ENCODE data around the gene LSM4.
"Not testable (repeated sequence)": the region's sequence is repeated elsewhere in the genome, so short reads cannot be mapped to it uniquely, and the experiment has no call there.

The LSM4 gene

DNA sequence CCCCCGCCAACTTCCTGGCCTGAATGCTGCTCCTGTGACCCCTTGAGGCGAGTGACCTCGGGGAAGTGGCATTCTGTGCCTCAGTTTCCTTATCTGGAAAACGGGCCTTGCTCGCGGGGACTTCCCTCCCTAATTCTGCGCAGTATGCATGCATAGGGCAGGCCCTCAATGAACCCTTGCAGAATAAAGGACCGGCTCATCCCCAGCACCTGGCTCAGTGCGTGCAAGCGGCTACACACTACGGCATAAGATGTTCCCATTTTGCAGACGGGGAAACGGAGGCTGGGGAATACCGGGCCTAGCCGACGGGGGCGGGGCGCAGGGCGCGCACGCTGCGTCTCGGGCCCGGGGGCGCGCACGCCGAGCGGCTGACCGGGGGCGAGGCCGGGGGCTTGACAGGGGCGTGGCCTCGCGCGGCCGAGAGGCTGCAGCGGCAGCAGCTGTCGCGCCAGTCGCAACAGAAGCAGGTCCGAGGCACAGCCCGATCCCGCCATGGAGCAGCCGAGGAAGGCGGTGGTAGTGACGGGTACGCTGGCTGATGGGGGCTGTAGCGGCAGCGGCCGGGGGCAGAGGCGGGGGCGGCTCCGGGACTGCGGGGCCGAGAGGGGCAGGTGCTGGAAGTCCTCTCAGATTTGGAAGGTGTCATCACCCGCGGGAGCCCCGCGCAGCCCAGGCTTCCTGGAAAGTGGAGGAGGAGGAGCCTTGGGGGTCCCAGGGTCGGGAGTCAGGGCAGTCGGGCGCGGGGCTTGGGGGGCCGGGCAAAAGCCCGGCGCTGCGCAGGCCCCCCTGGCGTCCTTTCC is 17.5 kb upstream of the LSM4 start, which contains the start of gene PGPEP1:
TSS of gene PGPEP1 (plus strand) at position 409 of the 800 bp plus-strand sequence. CDS start at position 493, 84 bp downstream.
- DNase-seq: peak; percentile 80

DNA sequence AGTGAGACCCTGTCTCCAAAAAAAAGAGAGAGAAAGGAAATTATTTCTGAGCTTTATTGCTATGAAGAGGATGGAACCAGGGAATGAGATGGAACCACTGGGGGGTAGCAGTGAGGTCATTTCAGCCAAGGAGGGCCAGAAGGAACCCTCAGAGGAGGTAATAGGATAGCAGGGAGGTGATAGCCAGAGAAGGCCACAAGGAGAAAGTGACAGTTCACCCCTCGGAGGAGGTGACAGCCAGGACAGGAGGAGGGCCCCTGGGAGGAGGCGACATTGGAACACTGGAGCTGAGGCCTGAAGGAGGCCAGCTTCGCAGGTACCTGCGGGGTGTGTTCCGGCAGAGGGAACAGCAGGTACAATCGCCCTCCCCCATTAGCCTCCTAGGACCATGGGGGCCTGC is 16.8 kb upstream of the LSM4 start:
- DNase-seq: no peak

DNA sequence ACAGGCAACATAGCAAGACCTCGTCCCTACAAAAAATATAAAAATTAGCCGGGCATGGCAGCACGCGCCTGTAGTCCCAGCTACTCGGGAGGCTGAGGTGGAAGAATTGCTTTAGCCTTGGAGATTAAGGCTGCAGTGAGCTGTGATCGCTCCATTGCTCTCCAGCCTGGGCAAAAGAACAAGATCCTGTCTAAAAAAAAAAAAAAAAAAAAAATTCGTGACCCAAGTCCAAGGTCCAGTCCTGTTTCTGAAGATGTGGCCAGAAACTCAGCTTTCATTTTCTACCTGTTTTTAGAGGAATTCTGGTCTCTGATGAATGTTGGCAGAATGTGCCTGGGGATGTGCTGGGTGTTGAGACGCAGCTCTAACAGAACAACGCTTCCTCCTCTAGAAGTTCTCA is 15.7 kb upstream of the LSM4 start:
- no peak for DNase-seq

DNA sequence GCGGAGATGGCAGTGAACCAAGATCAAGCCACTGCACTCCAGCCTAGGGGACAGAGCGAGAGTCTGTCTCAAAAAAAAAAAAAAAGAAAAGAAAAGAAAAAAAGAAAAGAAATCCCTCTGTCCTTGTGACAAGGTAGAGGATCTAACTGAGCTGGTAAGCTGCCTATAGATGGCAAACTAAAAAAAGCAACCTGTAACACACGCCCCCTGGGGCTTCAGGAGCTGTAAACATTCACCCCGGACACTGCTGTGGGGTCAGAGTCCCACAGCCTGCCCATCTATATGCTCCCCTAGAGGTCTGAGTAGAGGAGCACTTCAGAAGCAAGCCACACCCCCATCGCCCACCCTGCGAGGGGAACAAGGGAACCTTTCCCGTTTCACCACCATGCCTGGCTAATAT is 13.2 kb upstream of the LSM4 start:
- DNase-seq: no peak

DNA sequence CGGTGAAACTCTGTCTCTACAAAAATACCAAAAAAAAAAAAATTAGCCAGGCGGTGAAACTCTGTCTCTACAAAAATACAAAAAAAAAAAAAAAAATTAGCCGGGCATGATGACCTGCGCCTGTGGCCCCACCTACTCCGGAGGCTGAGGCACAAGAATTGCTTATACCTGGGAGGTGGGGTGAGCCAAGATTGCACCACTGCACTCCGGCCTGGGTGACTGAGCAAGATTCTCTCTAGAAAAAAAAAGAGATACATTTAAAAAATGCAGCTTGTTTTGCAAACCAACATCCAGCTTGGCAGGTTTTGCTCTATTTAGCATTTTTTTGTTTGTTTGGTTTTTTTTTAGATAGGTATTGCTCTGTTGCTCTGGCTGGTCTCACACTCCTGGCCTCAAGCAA is 10.8 kb upstream of the LSM4 start:
- no peak for DNase-seq

DNA sequence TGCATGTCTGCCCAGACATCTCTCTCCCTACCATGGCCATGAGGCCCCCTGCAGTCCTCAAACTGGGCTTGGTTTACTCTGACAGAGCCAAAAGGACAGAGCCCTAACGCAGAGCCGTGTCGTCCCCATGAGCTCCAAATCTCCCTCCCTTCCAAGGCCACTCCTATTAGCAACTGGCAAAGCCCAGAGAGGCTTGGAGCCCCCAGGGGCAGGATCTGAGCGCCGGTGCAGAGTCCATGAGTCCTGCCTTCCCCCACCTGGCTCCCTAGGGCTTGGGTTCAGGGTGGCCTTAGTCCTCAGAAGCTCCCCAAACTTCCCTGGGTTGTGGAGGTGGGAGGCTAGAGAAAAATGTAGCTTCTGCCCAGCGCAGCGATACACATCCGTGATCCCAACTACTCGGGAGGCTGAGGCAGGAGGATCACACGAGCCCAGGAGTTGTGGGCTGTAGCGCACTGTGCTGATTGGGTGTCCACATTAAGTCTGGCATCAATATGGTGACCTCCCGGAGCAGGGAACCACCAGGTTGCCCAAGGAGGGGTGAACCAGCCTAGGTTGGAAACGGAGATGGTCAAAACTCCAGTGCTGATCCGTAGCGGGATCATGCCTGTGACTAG is 10.1 kb upstream of the LSM4 start:
- DNase-seq: no peak

DNA sequence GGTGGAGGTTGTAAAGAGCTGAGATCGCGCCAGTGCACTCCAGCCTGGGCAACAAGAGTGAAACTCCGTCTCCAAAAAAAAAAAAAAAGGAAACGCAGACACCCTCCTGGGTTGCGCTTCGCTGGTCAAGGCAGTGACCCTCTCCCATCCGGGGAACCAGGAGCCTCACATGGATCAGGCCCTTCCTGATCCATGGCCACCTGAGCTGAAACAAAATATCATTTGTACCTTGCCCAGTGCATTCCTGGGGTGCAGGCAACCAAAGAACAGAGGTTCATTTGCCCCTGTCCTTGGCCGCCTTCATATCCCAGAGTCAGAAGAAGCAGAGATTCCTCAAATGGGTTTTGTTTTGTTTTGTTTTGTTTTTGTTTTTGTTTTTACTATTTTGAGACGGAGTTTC is 8.0 kb upstream of the LSM4 start:
- DNase-seq: no peak

DNA sequence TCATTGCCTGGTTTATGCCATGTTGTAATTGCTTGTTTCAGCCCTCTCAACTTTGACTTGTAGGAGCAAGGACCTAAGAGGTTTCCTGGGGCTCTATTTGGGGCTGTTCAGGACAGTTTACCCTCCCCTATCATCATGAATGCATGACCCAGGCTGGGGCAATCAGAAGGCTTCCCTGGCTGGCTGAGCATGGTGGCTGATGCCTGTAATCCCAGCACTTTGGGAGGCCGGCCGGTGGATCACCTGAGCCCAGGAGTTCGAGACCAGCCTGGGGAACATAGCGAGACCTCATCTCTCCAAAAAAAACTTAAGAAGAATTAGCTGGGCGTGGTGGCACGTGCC is 6.1 kb upstream of the LSM4 start:
- DNase-seq: no peak

DNA sequence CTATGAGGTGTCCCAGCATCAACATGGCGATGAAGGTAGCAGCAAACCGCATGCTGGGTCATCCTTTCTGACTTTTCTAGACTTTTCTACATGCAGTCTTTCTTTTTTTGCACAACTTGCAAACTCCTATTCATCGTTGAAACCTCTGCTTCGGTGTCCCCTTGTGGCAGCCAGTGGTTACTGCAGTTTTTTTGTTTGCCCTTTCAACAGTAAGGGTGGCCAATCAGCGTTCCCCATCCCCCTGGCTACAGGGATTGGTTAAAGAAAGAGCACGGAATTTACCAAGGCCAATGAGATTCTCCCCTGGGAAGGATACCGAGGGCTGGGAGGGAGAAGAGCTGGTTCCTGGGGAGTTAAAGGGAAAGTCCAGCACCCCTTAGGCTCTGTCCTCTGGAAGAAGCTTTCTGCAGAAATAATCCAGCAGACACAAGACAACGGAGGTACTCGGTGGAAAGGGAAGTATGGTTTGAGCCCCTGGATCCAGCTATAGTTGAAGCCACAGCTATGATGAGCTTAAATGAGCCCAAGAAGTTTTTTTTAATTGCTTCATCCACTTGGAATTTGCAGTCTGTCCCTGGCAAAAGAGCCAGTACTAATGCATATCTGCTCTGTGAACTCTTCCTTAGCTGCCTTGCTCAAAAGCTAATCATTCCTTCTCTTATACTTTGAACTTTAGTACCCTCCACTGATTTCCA is 5.6 kb upstream of the LSM4 start:
- peak; percentile 79 for DNase-seq

DNA sequence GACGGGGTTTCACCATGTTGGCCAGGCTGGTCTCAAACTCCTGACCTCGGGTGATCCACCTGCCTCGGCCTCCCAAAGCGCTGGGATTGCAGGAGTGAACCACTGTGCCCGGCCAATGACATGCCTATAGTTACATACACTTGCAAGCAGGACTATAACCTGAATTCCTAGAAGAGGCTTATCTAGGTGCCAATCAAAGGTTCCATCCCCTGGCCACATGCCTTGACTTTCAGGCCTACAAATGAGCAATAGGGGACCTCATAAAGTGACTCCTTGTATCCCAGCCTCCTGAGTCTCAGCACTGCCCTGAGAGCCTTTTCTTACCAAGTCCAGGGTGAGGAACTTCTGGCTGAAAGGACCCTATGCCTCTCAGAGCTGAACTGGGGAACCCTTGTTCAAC is 3.9 kb upstream of the LSM4 start:
- no peak for DNase-seq

DNA sequence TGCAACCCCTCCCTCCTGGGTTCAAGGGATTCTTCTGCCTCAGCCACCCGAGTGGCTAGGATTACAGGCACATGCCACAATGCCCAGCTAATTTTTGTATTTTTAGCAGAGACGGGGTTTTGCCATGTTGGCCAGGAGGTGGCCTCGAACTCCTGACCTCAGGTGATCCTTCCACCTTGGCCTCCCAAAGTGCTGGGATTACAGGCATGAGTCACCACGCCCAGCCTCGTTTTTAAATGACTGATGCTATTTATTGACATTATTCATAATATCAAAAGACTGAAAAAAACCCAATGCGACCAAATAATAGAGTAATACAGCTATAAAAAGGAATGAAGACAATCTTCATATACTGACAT is 1.5 kb upstream of the LSM4 start:
- DNase-seq: not testable (repeated sequence)

DNA sequence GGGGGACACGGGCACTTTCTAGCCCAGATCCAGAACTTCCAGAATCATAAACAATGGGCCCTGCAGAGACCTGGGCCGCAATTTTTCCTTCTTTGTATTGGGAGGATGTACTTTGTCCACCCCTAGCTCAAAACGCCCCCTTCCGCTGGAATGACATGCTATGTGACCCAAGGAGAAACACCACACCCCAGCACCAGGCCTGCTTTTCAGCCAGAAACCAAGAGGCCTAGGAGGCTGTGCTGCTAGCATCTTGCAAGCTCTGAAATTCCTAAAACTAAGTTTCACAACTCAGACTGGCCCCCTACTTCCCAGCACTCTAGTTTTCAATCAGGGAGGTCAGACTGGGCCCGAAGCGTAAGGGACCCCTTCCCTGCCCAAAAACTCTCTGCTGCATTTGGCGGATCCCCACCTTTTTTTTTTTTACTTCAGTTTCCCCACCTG is 538 bp downstream of the LSM4 start:
- DNase-seq: peak; percentile 54

DNA sequence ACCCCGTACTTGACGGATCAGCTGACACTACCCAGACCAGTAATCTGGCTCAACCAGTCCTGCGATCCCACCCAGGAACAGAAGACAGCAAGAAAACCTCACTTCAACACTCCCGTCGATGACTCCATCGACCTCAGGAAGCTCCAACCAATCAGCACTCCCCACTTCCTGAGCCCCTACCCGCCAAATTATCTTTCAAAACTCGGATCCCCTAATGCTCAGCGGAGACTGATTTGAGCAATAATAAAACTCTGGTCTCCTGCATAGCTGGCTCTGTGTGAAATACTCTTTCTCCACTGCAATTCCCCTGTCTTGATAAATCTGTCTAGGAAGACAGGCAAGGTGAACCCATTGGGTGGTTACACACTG is 1.2 kb downstream of the LSM4 start:
- no peak for DNase-seq

DNA sequence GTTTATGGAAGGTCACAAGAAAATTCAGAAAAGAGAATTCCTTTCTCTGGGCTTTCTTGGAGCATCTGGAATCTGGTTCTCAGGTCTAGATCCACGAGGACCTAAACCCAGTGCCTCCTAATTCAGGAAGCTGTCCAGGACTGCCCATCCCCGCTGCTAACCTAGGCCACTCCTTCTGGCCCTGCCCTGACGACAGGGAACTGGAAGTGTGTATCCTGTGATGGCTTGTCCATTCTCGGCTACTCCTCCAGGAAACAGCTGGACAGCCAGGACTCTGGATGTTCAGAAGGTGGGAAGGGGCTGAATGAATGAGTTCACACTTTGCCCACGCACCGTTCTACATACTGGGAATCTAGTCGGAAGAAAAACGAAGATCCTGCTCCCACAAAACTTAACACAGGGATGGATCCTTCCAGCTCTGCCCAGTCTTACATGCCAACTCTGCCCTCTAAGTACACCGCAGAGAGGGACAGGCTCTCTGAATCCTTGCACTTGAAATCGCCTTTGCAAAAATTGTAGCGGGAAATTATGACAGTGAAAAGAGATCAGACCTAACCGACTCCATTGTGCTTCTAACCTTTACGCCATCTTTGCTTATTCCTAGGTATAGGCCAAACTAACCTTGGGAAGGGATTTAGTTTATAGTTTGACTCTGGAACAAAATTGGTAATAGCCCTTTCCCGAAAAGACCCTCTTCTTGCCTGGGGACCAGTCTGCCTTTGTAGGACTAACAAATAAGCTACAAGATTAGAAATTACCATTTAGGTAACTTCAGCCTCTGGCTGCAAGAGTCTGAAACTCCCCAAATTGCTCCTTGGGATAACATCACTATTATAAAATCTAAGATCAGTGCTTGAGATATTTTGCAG is 1.8 kb downstream of the LSM4 start:
- DNase-seq: no peak

DNA sequence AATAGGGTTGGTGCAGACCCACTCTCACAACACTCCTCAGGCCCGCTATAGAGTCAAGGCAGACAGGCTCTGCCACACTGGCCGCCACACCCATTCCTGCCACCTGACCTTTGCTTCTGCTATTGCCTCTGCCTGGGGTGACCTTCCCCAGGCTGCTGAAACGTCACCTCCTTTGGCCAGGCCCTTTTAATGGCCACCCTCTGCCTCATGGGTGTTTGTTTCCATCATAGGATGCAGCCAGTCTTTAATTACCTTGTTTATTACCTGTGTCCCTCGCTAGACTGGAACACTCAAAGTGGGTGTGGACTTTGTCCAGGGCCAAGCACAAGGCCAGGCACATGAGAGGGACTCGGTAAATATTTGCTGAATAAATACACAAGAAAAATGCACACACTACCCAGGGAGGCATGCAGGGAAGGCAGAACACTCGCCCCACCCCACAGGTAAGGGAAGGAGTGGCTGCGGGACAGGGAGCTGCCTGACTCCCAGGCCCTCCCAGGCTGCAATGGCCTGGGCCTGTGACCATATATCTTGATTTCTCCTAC is 3.2 kb downstream of the LSM4 start:
- no peak for DNase-seq

DNA sequence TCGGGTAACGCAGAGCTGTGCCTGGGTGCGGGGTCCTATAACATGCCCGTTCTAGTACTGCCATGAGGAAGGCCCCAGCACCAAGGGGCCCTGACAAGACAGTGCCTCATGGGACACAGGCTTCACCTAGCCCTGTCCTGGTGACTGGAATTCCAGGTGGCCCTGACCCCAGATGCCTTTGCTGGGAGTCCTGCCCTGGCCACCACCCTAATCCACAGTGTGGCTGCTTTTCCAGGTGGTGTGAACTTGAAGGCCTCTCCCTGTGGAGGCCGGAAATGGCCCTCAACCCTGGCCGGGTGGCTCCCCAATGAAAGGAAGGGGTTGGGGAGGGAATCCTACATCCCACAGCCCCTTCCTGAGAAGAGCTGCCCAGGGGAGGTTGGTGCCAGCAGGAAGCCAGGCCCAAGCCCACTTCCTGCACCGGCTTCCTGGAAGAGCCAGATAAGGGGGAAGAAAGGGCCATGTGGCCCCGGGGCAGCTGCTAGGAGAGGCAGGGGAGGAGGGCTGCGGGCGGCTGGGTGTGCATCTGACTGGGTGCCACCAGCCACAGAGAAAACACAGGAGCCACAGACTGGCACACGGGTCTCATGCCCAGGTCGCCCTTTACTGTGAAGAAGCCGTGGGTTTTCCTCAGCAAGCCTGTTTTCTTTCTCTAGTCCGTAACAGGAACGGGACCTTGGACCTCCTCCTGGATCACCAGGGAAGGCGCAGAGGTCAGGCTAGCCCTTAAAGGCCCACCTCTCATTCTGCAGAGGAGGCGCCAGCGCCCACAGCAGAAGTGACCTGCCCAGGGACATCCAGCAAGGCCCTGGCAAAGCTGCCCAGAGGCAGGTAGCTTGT is 4.7 kb downstream of the LSM4 start:
- peak; percentile 47 for DNase-seq

DNA sequence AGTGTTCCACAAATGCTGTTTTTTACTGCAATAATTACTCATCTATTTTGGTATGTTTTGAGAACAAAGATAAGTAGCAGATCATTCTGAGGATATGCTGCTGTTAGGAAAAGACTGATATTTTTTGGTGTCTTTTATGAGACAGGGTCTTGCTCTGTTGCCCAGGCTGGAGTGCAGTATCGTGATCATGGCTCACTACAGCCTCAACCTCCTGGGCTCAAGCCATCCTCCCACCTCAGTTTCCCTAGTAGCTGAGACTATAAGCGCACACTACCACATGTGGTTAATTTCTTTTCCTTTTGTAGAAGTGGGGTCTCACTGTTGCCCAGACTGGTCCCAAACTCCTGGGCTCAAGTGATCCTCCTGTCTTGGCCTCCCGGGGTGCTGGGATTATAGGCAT is 9.5 kb downstream of the LSM4 start:
- no peak for DNase-seq

DNA sequence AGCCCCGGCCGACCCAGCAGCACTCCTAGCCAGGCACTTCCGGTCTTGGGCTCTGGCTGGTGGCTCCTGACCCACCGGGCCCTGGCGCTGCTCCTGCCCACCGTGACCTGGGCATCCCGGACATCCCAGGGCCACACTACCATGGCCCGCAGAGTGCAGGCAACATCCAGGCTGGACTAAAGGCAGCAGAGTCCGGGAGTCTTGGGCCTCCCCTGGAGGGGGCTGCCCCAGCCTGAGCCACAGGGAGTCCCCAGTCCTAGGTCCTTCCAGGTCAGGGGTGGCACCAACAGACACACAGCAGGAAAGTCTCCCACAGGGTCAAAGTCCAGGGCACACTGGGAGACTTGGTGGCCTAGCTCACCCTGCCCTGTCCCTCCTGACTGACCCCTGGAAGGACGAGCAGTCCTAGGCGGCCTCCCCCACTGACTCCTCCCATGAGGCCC is 10.8 kb downstream of the LSM4 start:
- no peak for DNase-seq

DNA sequence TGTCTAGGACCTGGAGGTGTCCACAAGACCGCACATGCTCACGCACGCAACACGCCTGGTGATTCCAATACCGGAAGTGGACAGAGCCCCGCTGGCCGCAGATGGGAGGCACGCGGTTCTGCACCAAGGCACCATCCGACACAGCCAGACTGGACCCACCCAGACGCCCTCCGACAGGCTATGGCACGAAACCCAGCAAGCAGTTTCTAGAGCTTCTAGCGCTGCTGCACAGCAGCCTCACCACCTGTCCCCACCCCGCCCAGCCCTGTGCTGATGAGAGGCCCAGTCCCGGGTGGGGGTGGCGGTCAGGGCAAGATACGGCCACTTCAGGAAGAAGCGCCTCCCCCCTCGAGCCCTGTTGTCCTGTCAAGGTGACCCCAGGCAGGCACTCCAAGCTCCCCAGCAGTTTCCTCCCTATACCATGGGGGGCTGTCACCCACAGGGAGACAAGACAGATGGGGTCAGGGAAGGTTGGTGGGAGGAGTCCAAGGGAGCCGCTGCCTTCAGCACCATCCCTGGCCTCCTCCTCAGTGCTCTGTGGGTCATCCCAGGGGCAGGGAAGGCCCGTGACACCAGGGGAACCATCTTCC is 11.3 kb downstream of the LSM4 start:
- DNase-seq: no peak

DNA sequence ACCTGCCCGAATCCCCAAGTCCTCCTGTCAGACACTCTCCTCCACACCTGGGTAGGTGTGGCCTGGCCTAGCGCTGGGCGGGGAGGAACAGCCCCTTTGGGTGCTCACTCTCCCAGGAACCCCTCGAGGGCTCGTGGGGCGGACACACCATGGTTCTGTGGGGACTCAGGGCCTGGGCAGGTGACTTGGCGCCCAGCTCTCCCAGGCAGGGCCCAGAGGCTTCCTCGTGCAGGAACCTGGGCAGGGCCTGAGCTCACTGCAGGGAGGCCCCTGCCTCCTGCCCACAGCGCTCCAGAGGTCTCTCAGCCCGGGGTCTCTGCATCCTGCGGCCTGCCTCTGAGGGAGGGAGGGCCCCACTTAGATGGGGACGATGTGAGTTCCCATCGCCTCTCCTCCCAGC is 11.9 kb downstream of the LSM4 start:
- DNase-seq: no peak

DNA sequence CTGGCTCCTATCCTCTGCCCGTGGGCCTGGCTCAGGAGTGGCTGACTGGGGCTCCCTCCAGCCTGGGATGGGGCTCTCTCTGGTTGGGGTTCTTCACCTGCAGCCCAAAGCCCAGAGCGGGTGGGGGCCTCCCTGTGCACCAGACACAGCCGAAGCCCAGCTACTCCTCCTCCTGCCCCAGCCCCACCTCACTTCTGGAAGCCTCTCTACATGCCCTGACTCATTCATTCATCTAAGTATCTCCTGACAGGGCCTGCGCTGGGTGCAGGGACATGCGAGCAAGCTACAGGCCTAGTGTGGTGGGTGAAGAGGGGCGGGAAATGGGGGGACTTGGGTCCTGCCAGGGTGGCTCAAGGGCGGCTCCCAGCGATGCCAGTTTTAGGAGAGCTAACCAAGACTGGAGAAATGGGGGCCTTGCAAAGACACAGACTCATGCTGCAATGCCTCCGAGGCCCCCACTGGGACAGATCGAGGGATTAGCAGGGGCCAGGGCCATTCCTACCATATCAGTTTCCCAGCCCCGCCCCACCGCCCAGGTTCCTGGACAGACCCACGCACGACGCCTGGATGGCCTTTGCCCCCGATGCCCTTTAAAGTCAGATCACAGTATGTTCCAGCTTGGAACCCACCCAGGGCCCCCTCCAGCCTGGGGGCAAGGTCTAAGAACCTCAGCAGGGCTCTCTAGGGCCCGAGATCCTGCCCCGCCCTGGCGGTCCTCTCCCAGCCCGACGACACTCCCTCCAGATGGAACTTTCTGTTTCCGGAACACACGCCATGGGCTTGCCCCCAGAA is 12.6 kb downstream of the LSM4 start:
- DNase-seq: no peak
